Raji (cell line): Measurements from ENCODE around the gene RAMP3.

ENCODE experiments used
- POLR2A ChIP-seq: IDR thresholded peaks from 2 replicates; pipeline ENCODE4 v1.6.1; 2011; ENCODE audit warnings: low read depth, low read length, control low read depth; ENCODE audit not compliant: insufficient read depth

The RAMP3 gene

GRCh38 chr7:45233249-45233775 lies 75.7 kb downstream of the RAMP3 start:
- no peak for TF ChIP-seq POLR2A
